GM12878 (cell line): Measurements from ENCODE around the gene SLC35A4. TPM values are rescaled to one million over a fixed set of nuclear protein-coding genes. Genes with fewer than 3 reads are reported as not detected.

Experiments used
- ATAC-seq: fragments of 200-7000 bp; cut with Tn5 transposase; 3 replicates; pipeline ENCODE4 v1.9.1; 2020; ENCODE audit warnings: mild to moderate bottlenecking, moderate library complexity
- BruUV-seq: library from RNA; stranded (reverse); fragments of 400-500 nt; replicated peaks from 2 replicates; lab custom pipeline; 2021; lab: Mats Ljungman, UMichigan
- CTCF ChIA-PET: fragments of 300-600 bp; sonication (Branson Sonifier 250); formaldehyde crosslinking; extraction: SDS; loops from one replicate; lab custom pipeline; 2021; ENCODE audit warnings: inconsistent platforms; lab: Yijun Ruan, JAX
- POLR2A ChIA-PET: fragments of 350-600 bp; formaldehyde crosslinking; extraction: SDS; loops from one replicate; lab custom pipeline; 2021; ENCODE audit warnings: inconsistent platforms; lab: Charles Lee
- RAD21 ChIA-PET: fragments of 300-600 bp; sonication (Branson Sonifier 250); formaldehyde crosslinking; loops from one replicate; lab custom pipeline; 2023; ENCODE audit warnings: antibody characterized with exemption; ENCODE audit not compliant: unreplicated experiment; lab: Charles Lee
- SMC1A ChIA-PET: fragments of 300-600 bp; sonication (Branson Sonifier 250); formaldehyde crosslinking; loops from one replicate; lab custom pipeline; 2023; ENCODE audit not compliant: unreplicated experiment, uncharacterized antibody; lab: Charles Lee
- DNase-seq: peaks from one replicate; pipeline ENCODE4 v3.0.0-alpha.2; 2011; ENCODE audit warnings: low read depth, low spot score
- FAIRE-seq: peaks from 3 replicates; lab custom pipeline; 2011; peaks lifted over from hg19 to GRCh38; lab: Jason Lieb, UNC
- H2AFZ ChIP-seq: 2 replicates; pipeline ENCODE4 v1.6.0; 2011; ENCODE audit warnings: low read depth, low read length, control low read depth; ENCODE audit not compliant: control insufficient read depth
- H3K27ac ChIP-seq: 2 replicates; pipeline ENCODE4 v1.5.1; 2011; ENCODE audit warnings: control low read depth; ENCODE audit not compliant: control insufficient read depth, insufficient read depth
- H3K27me3 ChIP-seq, 2 experiments: replicated peaks in 1 of 2; 2 replicates each; pipeline versions ENCODE4 v1.6.0 to v1.6.1; 2011; ENCODE audit warnings: low read length in 1 of 2; ENCODE audit not compliant: control insufficient read depth in 2 of 2, insufficient read depth in 2 of 2
- H3K36me3 ChIP-seq, 2 experiments: 2 replicates each; pipeline ENCODE4 v1.5.1; 2011; ENCODE audit warnings: low read length in 1 of 2; ENCODE audit not compliant: control insufficient read depth in 2 of 2, insufficient read depth in 2 of 2
- H3K4me1 ChIP-seq: 2 replicates; pipeline ENCODE4 v1.6.1; 2011; ENCODE audit warnings: mild to moderate bottlenecking, low read length, moderate library complexity, mixed read lengths; ENCODE audit not compliant: control insufficient read depth, insufficient read depth
- H3K4me2 ChIP-seq: 2 replicates; pipeline ENCODE4 v1.6.0; 2011; ENCODE audit warnings: control low read depth; ENCODE audit not compliant: control insufficient read depth, insufficient read depth
- H3K4me3 ChIP-seq: fragments of 200-600 bp; sonication (generic); 2 replicates; pipeline ENCODE4 v1.5.1; 2016
- H3K79me2 ChIP-seq: 2 replicates; pipeline ENCODE4 v1.6.0; 2011; ENCODE audit warnings: low read length; ENCODE audit not compliant: control insufficient read depth, insufficient read depth
- H3K9ac ChIP-seq: 2 replicates; pipeline ENCODE4 v1.8.0; 2011; ENCODE audit warnings: low read length, control low read depth, mixed read lengths; ENCODE audit not compliant: control insufficient read depth, insufficient read depth
- H3K9me3 ChIP-seq: replicated peaks from 3 replicates; pipeline ENCODE4 v1.5.1; 2011; ENCODE audit warnings: mild to moderate bottlenecking, low read length; ENCODE audit not compliant: control insufficient read depth, insufficient read depth
- H4K20me1 ChIP-seq: 2 replicates; pipeline ENCODE4 v1.6.0; 2011; ENCODE audit not compliant: control insufficient read depth, insufficient read depth
- ATF7 ChIP-seq: fragments of 450-650 bp; IDR thresholded peaks from 2 replicates; pipeline ENCODE4 v1.6.1; 2016; ENCODE audit warnings: low read depth, mild to moderate bottlenecking
- CBX3 ChIP-seq: fragments of 200-600 bp; sonication (generic); IDR thresholded peaks from 2 replicates; pipeline ENCODE4 v1.6.1; 2016; ENCODE audit warnings: low read depth, borderline replicate concordance
- EGR1 ChIP-seq, 2 experiments: IDR thresholded peaks; 1 replicate in 1 of 2; 2 replicates in 1 of 2; pipeline ENCODE4 v1.6.1; 2011 to 2012; ENCODE audit warnings: low read depth in 2 of 2, low read length in 2 of 2, borderline replicate concordance in 1 of 2, mild to moderate bottlenecking in 1 of 2, moderate library complexity in 1 of 2
- KLF5 ChIP-seq: fragments of 450-650 bp; IDR thresholded peaks from 2 replicates; pipeline ENCODE4 v1.6.1; 2014; ENCODE audit warnings: mild to moderate bottlenecking; ENCODE audit not compliant: partially characterized antibody
- MTA3 ChIP-seq: IDR thresholded peaks from 2 replicates; pipeline ENCODE4 v1.6.1; 2012; ENCODE audit warnings: low read length, inconsistent platforms, borderline replicate concordance
- NFXL1 ChIP-seq: fragments of 450-650 bp; IDR thresholded peaks from 2 replicates; pipeline ENCODE4 v1.6.1; 2017; ENCODE audit warnings: antibody characterized with exemption, mild to moderate bottlenecking, borderline replicate concordance
- POLR2A ChIP-seq: IDR thresholded peaks from 2 replicates; pipeline ENCODE4 v1.6.1; 2011; ENCODE audit warnings: low read depth, mild to moderate bottlenecking, low read length
- POLR2AphosphoS2 ChIP-seq: IDR thresholded peaks from 2 replicates; pipeline ENCODE4 v1.6.1; 2011; ENCODE audit warnings: low read depth, mild to moderate bottlenecking, low read length, improper control_type of control experiment, moderate library complexity
- POLR2AphosphoS5 ChIP-seq: IDR thresholded peaks from 2 replicates; pipeline ENCODE4 v1.6.1; 2011; ENCODE audit warnings: mild to moderate bottlenecking, low read length, inconsistent platforms
- POU2F2 ChIP-seq: IDR thresholded peaks from 3 replicates; pipeline ENCODE4 v1.6.1; 2011; ENCODE audit warnings: low read depth, mild to moderate bottlenecking, low read length, borderline replicate concordance
- RUNX3 ChIP-seq: IDR thresholded peaks from 2 replicates; pipeline ENCODE4 v1.6.1; 2012; ENCODE audit warnings: low read length, inconsistent platforms
- STAT1 ChIP-seq: fragments of 450-650 bp; conservative IDR thresholded peaks from 2 replicates; pipeline ENCODE4 v1.6.1; 2014; ENCODE audit warnings: antibody characterized with exemption, mild to moderate bottlenecking
- SUZ12 ChIP-seq: fragments of 200-600 bp; sonication (generic); IDR thresholded peaks from one replicate; pipeline ENCODE4 v1.6.1; 2018; ENCODE audit warnings: antibody characterized with exemption, mild to moderate bottlenecking; ENCODE audit not compliant: unreplicated experiment
- TARDBP ChIP-seq: IDR thresholded peaks from 2 replicates; pipeline ENCODE4 v1.6.1; 2016; ENCODE audit warnings: borderline replicate concordance
- YY1 ChIP-seq: IDR thresholded peaks from 2 replicates; pipeline ENCODE4 v1.6.1; 2011; ENCODE audit warnings: low read depth, mild to moderate bottlenecking, low read length
- WGBS: methylation state at CpG from one replicate; pipeline ENCODE4 v1.1.6; 2016; ENCODE audit warnings: low lambda C conversion rate; ENCODE audit not compliant: insufficient replicate concordance, insufficient coverage; ENCODE audit errors: missing lambda C conversion rate; 5-methylcytosine and 5-hydroxymethylcytosine counted together
- in situ Hi-C: fragments of 300-500 bp; cut with MboI; formaldehyde crosslinking; loops from 9 replicates; pipeline ENCODE4 v1.14.3; 2018; ENCODE audit warnings: mixed read lengths
- intact Hi-C: fragments of 100-400 bp; cut with micrococcal nuclease; formaldehyde crosslinking; loops from one replicate; pipeline ENCODE4 v1.14.2; 2022; ENCODE audit not compliant: unreplicated experiment
- polyA plus RNA-seq, 11 experiments: library from polyadenylated mRNA; depleted of rRNA in 4 of 11; unstranded in 6 of 11; stranded (reverse) in 5 of 11; fragments of >200 nt; fragmentation: Nextera tagmentation in 4 of 11; fragmentation: Illumina TruSeq in 1 of 11; extraction: Ambion mirVana in 4 of 11; extraction: Trizol in 1 of 11; gene quantifications; 1 replicate in 1 of 11; 2 replicates in 10 of 11; pipeline versions ENCODE4 v1.2.1 to v1.2.3, GENCODE V29; 2011 to 2016; ENCODE audit warnings: inconsistent platforms in 2 of 11, missing spikeins in 2 of 11, low read depth in 1 of 11
- total RNA-seq, 4 experiments: library from RNA; depleted of rRNA in 3 of 4; stranded (reverse); fragments of >200 nt in 3 of 4; fragmentation: Illumina TruSeq in 1 of 4; extraction: Trizol in 1 of 4; gene quantifications; 2 replicates each; pipeline versions ENCODE4 v1.2.1 to v1.2.3, GENCODE V29; 2013 to 2021

SLC35A4 gene
- total and polyA plus RNA-seq, 10 of the 15 experiments (the other 5 are each of a cell fraction or from before 2014, with no cell fraction given): 23.8 to 167 (median 114) TPM

DNA sequence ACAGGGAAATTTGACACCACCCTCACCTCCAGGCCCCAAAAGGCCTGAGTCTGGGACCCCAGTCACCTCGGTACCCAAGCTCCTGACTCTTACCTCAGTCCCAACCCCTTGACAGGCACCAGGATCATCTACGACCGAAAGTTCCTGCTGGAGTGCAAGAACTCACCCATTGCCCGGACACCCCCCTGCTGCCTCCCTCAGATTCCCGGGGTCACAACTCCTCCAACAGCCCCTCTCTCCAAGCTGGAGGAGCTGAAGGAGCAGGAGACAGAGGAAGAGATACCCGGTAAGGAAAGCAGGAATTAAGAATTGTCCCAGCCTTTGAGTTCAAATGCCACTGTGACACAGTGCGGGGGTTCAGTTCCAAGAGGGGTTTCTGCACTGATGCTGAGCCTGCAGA, 15.8 kb upstream of the SLC35A4 start:
- POLR2A ChIA-PET: interaction anchor here (0.7 to 3.0 kb wide), 7 partner anchors 8 to 148 kb away, joined by 3 to 23 read pairs (median 6); partner anchors contain the start of genes ANKHD1, APBB3 and SRA1
- Histone ChIP-seq H3K4me2 (no peak overlapping the region), H3K79me2 (peaks cover 13% of the 10 kb centered on the region), H3K36me3 (peaks cover 18 to 32% of the 10 kb centered on the region in 2 experiments), H3K4me1 (peaks cover 23% of the 10 kb centered on the region), H2AFZ (no peak overlapping the region), H3K27me3 (no peaks in the 10 kb centered on the region), H3K4me3 (no peak overlapping the region), H3K9ac (no peak overlapping the region; the same call in 1 of the 2 replicates), H3K9me3 (no peaks in the 10 kb centered on the region), H4K20me1 (no peaks in the 10 kb centered on the region), H3K27ac (no peak overlapping the region)
- BruUV-seq: no TSS peak
- ATAC-seq: no peak
- in situ Hi-C loops: no loop called here
- 98% methylated on average over 7 of the region's 7 CpGs for WGBS
- no peak for FAIRE-seq
- SMC1A ChIA-PET: interaction anchor here (0.8 to 2.3 kb wide), 7 partner anchors 10 to 171 kb away, joined by 3 to 9 read pairs (median 6); no protein-coding TSS in a partner anchor
- TF ChIP-seq ATF7 (no peak), SUZ12 (no peak), NFXL1 (no peak), POLR2AphosphoS2 (0 out of 2 replicates have a peak, but pooled peaks have one; percentile 53)
- RAD21 ChIA-PET: no interaction called here
- DNase-seq: no peak
- CTCF ChIA-PET: interaction anchor here (1.0 to 2.4 kb wide), 6 partner anchors 9 to 152 kb away, joined by 3 to 9 read pairs (median 7); partner anchors contain the start of genes SRA1, TMCO6 and ZMAT2
- intact Hi-C loops: no loop called here

DNA sequence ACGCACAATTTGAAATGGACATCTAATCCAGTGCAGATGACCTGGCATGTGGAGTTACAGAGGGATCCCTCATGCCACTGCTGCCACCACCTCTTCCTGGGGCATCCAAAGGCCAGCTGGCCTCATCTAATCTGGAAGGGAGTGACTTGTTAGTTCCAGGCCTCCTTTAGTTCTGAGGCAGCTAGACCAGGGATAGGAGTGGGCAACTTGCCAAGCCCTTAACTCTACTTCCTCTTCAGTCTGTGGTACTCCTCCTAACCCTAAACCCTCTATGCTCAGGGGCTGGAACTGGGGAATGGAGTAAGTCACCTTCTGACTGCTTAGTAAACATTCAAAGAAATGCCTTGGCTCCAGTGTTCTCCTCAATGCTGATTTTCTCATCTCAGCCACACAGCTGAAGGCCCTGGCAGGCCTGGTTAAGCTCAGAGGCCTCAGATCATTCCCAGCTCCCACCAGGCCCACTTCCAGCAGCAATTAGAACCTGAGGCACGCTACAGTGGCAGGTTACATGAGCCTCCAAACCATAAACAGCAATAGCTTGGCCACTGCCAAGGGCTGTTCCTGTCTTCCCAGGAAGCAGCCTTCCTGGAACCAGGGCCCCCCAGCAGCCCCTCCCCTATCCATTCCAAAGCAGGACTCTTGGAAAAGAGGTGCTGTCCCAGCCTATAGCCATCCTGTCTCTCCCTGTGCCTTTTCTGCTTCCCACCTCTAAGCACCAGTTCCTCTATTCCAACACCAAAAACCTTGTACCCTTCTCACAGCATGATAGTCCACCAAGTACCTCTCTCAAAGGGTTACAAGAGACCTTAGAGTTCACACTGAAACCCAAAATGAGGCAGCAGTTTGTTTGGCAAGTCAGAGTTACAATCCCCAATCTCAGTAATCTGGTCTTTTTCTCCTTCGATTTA, 15.1 kb upstream of the SLC35A4 start:
- in situ Hi-C loops: no loop called here
- WGBS: 100% methylated on average over 3 of the region's 3 CpGs
- TF ChIP-seq KLF5: no peak
- TF ChIP-seq POLR2AphosphoS5: peak; percentile 61; the same call in 1 of the 2 replicates
- TF ChIP-seq YY1: no peak
- peak; percentile 39; the same call in 1 of the 2 replicates for TF ChIP-seq POLR2A
- no peak; the same call in 2 of the 3 replicates for TF ChIP-seq POU2F2
- TF ChIP-seq TARDBP: no peak
- no peak for TF ChIP-seq STAT1
- TF ChIP-seq RUNX3: no peak
- peak; percentile 33; the same call in 1 of the 2 replicates for TF ChIP-seq MTA3
- TF ChIP-seq EGR1 (IDR thresholded peaks at IDR 0.05; ENCODE audit: borderline replicate concordance in 1 of 2, low read depth in 2 of 2, low read length in 2 of 2): no peak
- no peak for TF ChIP-seq CBX3
- no peak for ATAC-seq
- POLR2A ChIA-PET: interaction anchor here (1.9 to 2.9 kb wide), 2 partner anchors 8 to 21 kb away, joined by 4 to 23 read pairs; partner anchors contain the start of gene SRA1
- Histone ChIP-seq H3K79me2 (peaks cover 20% of the 10 kb centered on the region), H4K20me1 (no peaks in the 10 kb centered on the region), H3K36me3 (peaks cover 18 to 32% of the 10 kb centered on the region in 2 experiments), H2AFZ (no peak overlapping the region), H3K4me3 (no peak overlapping the region), H3K4me1 (peaks cover 30% of the 10 kb centered on the region), H3K27me3 (no peaks in the 10 kb centered on the region), H3K27ac (0 out of 2 replicates have a peak overlapping the region, but pooled peaks have one; percentile 6), H3K4me2 (no peak overlapping the region), H3K9ac (no peak overlapping the region), H3K9me3 (no peaks in the 10 kb centered on the region)
- no peak for FAIRE-seq
- intact Hi-C loops: loop anchor here (5.0 kb wide), 1 partner anchor 147 kb away; the partner anchor contains the start of gene ANKHD1
- SMC1A ChIA-PET: interaction anchor here (2.3 kb wide), 1 partner anchor 170 kb away, joined by 7 read pairs; no protein-coding TSS in a partner anchor
- RAD21 ChIA-PET: no interaction called here
- no TSS peak for BruUV-seq
- CTCF ChIA-PET: no interaction called here
- DNase-seq: no peak
